WTC11 (cell line): ENCODE results near the gene EDDM3A.

ENCODE experiments used
- CTCF ChIP-seq: fragments of 200-600 bp; IDR thresholded peaks from 2 replicates; pipeline ENCODE4 v1.8.0; 2022; ENCODE audit warnings: antibody characterized with exemption
- FOXJ3 ChIP-seq: sonication (generic); formaldehyde crosslinking; IDR thresholded peaks from 2 replicates; pipeline ENCODE4 v1.9.0; 2021; ENCODE audit warnings: missing genetic modification reagents, mild to moderate bottlenecking, borderline replicate concordance

DNA sequence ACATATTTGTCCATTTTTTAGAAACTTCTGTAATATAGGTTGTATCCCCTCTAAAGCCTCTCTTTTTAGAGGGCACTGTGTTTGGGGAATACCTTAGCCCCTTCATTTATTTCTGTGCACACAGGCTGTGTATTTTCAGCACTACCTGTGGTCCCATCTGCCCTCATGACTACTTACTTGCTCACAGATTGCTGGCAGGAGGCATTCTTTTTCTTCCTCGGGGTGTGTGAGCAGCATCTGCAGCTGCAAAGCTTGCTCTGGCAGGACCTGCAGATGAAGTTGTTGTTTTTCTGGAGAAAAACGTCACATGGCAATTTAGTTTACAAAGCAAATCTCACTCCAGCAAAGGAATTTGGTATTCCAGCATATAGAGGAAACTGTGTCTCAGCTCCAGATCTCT is 32.8 kb upstream of the EDDM3A start:
- TF ChIP-seq FOXJ3 (CRISPR knock-in tag) (no peak), CTCF (no peak)
